Stimulated activated CD8-positive, alpha-beta memory T cell treated with anti-CD3 and anti-CD28 coated beads, Interleukin-15, amount 100 ng/mL, for 48 hours (primary cell): ENCODE results near the gene SPATA31C1.
"Not testable (repeated sequence)": the region's sequence is repeated elsewhere in the genome, so short reads cannot be mapped to it uniquely, and the experiment has no call there.

Experiments used
- DNase-seq, 2 donors: peaks; one replicate each; pipeline ENCODE4 v3.0.0-alpha.2; 2020; ENCODE audit warnings: low read depth in 2 of 2

Gene SPATA31C1

GRCh38 chr9:87917662-87918061 is at the start of gene SPATA31C1:
TSS of gene SPATA31C1 (plus strand) at chr9:87917962.
- not testable (repeated sequence) for DNase-seq

- no peak for DNase-seq
Measured at GRCh38 chr9:87868175-87868574, 49.6 kb upstream of the SPATA31C1 start.

GRCh38 chr9:87868635-87869034 is 49.1 kb upstream of the SPATA31C1 start:
- no peak for DNase-seq

GRCh38 chr9:87869082-87869481 is 48.7 kb upstream of the SPATA31C1 start:
- no peak for DNase-seq

GRCh38 chr9:87871425-87872078 is 46.2 kb upstream of the SPATA31C1 start:
- DNase-seq, result no peak

- no peak for DNase-seq
Measured at GRCh38 chr9:87872079-87872624, 45.6 kb upstream of the SPATA31C1 start.

GRCh38 chr9:87873607-87874303 is 44.0 kb upstream of the SPATA31C1 start:
- no peak for DNase-seq

- no peak for DNase-seq
Measured at GRCh38 chr9:87874304-87874623, 43.5 kb upstream of the SPATA31C1 start.

- DNase-seq, result no peak
Measured at GRCh38 chr9:87875060-87875459, 42.7 kb upstream of the SPATA31C1 start.

GRCh38 chr9:87875831-87876545 is 41.8 kb upstream of the SPATA31C1 start:
- no peak for DNase-seq

- no peak for DNase-seq
Measured at GRCh38 chr9:87876708-87877107, 41.1 kb upstream of the SPATA31C1 start.

GRCh38 chr9:87878989-87879511 is 38.7 kb upstream of the SPATA31C1 start:
- no peak for DNase-seq

- no peak for DNase-seq
Measured at GRCh38 chr9:87880116-87880515, 37.6 kb upstream of the SPATA31C1 start.

- no peak for DNase-seq
Measured at GRCh38 chr9:87880683-87881082, 37.1 kb upstream of the SPATA31C1 start.

GRCh38 chr9:87882627-87883026 is 35.1 kb upstream of the SPATA31C1 start, which contains the start of gene SPATA31E1:
TSS of gene SPATA31E1 (plus strand) at chr9:87882877. CDS start at chr9:87882892, 15 bp downstream.
- DNase-seq, result no peak

- no peak for DNase-seq
Measured at GRCh38 chr9:87883274-87883673, 34.5 kb upstream of the SPATA31C1 start.

- DNase-seq, result no peak
Measured at GRCh38 chr9:87883990-87884389, 33.8 kb upstream of the SPATA31C1 start.

- DNase-seq, result no peak
Measured at GRCh38 chr9:87884578-87885459, 32.9 kb upstream of the SPATA31C1 start.

- no peak for DNase-seq
Measured at GRCh38 chr9:87885484-87886189, 32.1 kb upstream of the SPATA31C1 start.

GRCh38 chr9:87886210-87886932 is 31.4 kb upstream of the SPATA31C1 start:
- no peak for DNase-seq
